DMS53 (cell line): Measurements from ENCODE around the gene GPR119.
"Not testable (repeated sequence)": the region's sequence is repeated elsewhere in the genome, so short reads cannot be mapped to it uniquely, and the experiment has no call there.

Source experiments
- DNase-seq: peaks from one replicate; lab custom pipeline; 2025; lab: John Stamatoyannopoulos, UW

Gene GPR119

GRCh38 chrX:130385520-130385919, at the start of gene GPR119:
Gene GPR119, minus strand, starts transcription at chrX:130385674. Its CDS starts 227 bp downstream, at chrX:130385447.
- DNase-seq, result peak; percentile 5

DNA sequence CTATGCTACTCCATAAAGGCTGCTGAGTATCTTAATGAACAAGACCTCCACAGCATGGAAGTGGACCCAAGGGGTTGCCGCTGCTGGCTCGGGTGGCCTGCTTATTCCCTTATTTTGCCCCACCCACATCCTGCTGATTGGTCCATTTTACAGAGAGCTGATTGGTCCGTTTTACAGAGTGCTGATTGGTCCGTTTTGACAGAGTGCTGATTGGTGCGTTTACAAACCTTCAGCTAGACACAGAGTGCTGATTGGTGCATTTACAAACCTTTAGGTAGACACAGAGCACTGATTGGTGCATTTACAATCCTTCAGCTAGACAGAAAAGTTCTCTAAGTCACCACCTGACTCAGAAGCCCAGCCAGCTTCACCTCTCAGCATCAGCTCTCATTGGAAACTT, 43.8 kb upstream of the GPR119 start:
- not testable (repeated sequence) for DNase-seq

DNA sequence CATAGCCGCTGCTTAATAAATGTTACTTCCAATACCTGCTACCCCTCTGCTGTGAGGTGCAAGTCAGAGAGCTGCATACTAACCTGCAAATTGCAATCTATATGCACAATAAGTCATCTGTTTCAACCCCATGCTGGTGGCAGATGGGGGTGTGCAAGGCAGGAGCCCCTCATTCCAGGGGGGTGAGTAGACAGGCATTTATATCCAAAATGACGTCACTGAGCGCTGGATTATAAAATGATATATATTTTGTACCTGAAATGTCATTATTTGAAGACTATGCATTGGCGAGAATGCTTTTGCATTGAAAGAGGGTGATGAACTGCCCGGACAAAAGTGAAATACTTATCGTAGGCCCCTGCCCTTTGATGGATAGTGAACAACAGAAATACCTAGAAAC, 41.1 kb upstream of the GPR119 start:
- DNase-seq, result no peak

DNA sequence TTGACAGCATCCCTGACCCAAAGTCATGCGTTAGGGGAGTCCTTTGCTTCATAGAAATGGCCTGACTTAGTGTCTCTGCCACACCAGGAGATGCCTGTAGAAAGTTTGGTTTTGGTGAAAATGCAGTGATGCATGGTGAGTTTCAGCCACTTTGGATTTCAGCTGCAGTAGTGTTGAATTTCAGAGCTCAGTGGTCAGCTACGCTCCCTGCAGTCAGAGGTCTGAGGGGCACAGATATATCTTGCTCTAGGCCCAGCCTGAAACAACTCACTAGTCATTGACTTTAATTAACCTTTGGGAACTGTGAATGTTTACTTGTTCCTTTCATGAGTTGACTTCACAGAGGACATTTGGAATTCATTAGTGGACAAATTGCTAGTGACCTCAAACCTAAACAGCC, 33.8 kb upstream of the GPR119 start:
- DNase-seq, result no peak

DNA sequence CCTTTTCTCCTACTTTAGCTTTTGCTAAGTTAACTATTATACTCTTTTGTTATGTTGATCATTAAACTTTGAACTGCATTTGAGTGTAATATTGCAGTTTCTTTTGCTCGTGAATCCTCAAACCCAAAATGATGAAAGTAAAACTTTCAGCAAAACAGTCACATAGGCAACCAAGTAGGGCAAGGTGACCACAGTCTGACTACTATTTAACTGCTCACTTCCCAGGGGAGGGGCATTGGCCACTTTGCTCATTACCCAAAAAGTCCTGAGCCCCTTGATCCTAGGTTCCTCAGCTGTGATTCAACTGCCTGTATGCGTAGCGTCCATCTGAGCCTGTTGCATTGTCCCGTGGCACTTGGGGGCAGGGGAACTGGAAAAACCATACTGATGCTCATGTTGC, 33.3 kb upstream of the GPR119 start:
- no peak for DNase-seq

GRCh38 chrX:130418066-130418465, 32.6 kb upstream of the GPR119 start:
- DNase-seq, result no peak

DNA sequence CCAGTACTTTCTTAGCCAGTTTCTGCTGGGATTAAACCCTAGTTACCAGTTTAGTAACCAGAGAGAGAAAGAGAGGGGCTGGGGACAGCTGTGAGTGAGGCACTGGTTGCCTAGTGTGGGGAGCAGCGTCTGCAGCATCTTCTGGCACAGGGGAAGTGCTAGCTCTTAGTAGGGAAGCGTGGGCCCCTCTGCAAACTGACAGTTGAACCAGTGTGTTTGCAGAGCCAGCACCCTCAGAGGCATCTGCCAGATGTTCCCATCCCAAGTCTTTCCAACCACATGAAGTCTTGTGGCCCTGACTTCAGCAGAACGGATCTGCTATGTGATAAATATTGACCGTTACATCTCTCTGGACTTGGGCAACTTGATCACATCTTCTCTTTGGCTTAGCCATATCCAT, 31.3 kb upstream of the GPR119 start:
- DNase-seq, result no peak

DNA sequence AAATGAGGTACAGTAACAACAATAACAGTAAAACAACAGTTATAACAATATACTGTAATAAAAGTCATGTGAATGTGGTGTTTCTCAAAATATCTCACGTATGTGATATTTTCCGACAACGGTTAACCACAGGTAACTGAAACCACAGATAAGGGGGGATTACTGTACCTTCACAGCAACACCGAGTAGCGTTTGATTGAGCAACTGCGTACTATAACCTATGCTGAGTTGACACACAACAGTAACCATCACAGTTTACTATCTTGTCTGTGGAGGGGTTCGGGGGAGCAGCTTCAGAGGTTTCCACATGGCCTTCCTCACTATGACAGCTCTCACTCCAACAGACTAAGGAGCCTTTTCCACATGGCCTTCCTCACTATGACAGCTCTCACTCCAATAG, 29.7 kb upstream of the GPR119 start:
- DNase-seq, result no peak

GRCh38 chrX:130414800-130415199, 29.3 kb upstream of the GPR119 start:
- no peak for DNase-seq

GRCh38 chrX:130413415-130413814, 27.9 kb upstream of the GPR119 start:
- peak; percentile 5 for DNase-seq

GRCh38 chrX:130402208-130402684, 16.8 kb upstream of the GPR119 start:
- no peak for DNase-seq

DNA sequence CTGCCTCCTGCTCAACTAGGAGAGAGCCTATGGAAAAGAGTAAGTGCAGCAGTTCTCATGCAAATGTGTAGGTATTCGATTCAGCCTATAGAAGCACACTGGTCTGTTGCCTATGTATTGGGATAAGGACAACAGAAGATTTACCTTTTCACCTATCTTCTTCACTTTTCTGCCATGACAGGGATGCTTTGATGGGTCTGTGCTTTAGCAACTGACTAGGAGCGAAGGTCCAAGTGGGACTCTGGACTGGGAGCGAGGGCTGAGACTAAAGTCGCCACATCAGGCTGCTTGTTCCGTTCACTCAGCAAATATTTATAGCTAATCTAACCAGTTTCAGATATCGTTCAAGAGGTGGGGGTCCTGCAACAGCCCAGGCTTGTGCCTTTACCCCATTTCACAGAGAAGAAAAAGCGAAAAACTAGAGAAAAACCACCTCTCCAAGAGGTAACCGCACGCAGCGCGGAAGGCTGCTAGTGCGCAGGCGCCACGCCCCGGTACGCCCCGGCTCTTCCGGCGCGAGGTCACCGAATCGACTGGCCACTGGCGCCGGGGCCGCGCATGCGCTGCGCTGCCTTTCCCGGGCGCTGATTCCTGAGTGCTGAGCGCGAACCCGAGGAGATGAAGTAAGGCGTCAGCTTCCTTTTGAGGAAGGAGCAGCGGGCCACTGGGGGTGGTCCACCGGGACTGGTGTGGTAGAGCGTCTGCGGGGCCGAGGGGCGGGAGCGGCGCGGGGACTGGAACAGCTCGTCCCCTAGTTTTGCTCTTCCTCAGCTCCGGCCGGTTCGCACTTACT, 16.1 kb upstream of the GPR119 start, which contains the start of gene RBMX2:
Gene RBMX2, plus strand, starts transcription at position 573 of the 793 bp plus-strand sequence. Its CDS starts 46 bp downstream, at position 619.
- peak; percentile 85 for DNase-seq

- no peak for DNase-seq
These were observed 9.9 kb upstream of the GPR119 start for GRCh38 chrX:130395341-130395740.

- DNase-seq, result peak; percentile 80
These were observed 8.1 kb upstream of the GPR119 start for GRCh38 chrX:130393451-130394074.

DNA sequence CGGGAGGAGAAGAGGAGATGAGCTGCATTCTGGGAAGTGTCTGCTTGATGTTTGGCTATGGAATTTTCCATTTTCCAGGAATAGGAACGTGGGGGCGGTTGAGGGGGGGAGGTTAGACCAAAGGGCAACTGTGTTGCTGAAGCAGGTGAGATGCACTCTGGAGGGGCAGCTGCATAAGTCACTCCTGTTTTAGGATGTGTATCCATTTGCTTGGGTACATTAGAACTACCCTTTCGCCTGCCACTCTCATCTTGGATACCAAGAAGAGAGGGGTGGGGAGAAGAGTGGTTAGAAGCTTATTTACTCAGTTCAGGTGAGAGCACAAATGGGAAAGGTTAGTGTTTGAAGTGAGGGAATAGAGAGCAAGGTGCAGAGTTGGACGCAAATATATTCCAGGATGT, 934 bp upstream of the GPR119 start:
- peak; percentile 13 for DNase-seq

GRCh38 chrX:130378024-130378669, 7.3 kb downstream of the GPR119 start:
- DNase-seq, result no peak

DNA sequence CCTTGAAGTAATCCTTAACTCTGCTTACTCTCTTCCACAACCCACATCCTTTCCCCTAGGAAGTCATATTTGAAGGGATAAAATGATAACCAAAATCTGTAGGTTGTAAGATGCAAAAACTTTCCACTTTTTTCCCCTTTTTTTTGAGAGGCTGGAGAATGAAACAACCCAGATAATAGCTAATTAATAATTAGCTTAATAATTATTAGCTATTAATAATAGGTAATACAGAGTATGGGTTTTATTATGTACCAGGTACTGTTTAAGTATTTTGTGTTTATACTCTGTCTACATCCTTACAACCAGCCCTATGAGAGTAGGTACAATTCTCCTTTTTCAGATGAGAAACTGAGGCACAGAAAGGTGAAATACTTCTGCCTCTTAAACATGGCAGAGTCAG, 9.4 kb downstream of the GPR119 start:
- DNase-seq, result no peak

DNA sequence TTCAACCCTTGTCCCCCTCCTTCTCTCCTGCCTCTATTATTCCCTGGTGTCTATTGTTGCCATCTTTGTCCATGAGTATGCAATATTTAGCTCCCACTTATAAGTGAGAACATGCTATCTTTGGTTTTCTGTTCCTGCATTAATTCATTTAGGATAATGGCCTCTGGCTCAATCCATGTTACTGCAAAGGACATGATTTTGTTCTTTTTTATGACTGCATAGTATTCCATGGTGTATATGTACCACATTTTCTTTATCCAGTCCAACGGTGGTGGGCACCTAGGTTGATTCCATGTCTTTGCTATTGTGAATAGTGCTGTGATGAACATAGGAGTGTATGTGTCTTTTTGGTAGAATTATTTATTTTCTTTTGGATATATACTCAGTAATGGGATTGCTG, 33.4 kb downstream of the GPR119 start:
- DNase-seq, result not testable (repeated sequence)

DNA sequence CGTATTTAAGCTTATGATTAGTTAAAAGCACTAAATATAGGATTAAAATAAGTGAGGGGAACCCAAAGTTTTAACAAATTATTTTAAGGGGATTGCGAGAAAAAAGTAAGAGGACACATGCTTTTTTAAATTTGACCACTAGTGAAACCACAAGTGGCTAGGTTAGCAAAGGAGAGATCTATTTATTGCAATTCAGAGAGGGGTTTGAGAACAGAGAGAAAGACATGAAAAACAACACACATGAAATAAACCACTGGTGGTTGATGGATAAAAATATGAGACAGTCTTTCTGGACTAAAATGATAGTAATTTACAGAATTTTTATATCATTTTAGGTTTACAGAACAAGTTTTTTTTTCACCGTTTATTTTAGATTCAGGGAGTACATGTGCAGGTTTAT, 33.9 kb downstream of the GPR119 start:
- no peak for DNase-seq

DNA sequence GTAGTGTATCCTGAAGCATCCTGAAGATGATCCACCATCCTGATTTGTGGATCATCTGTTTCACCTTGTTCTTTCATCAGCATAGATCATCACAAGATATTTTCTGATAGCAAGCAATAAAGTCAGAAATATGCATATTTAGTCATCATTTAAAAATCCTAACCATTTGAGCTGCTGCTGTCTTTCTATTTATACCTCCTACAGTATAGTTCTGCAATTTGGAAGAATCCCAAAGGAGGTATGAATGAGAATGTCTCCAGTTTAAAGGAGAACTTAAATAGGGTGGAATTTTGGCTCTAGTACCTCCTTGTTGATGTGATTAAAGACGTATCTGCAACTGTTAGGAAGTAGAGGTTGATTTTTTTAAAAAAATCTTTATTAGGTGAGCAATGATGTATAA, 38.2 kb downstream of the GPR119 start:
- no peak for DNase-seq

- DNase-seq, result no peak
These were observed 42.1 kb downstream of the GPR119 start for GRCh38 chrX:130343411-130343810.

DNA sequence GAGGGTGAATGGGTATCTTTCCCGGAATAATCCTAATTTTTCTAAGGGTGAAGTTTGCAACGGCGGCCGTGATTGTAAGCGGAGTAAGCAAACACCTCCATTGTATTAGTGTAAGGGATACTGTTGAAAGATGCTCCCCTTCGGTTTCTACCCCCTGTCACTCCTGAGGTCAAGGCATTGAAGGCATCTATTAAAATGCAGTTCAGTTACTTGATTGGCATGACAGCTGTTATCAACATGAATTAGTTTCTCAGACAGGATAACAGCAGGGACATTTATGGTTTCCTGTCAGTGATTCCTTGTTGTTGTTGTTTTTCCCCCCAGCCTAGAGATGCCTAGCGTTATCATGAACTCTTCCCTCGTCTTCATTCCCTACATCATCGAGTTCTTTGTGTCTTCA, 45.2 kb downstream of the GPR119 start:
- no peak for DNase-seq
